ENCODE measurements around the gene EGR4. TPM values are rescaled to one million over a fixed set of nuclear protein-coding genes. Genes with fewer than 3 reads are reported as not detected.

EGR4 gene
- polyA plus RNA-seq, 1 experiment: not detected

GRCh38 chr2:73246850-73247249, 46.5 kb downstream of the EGR4 start:
- DNase-seq (ENCODE audit: low read depth, low spot score): no peak
- H3K27me3 ChIP-seq (ENCODE audit: control insufficient read depth, insufficient read depth, low read length): no peaks in the 10 kb centered on the region
- H3K4me3 ChIP-seq (ENCODE audit: low read depth, low read length): no peak overlapping the region
- H3K27ac ChIP-seq (ENCODE audit: low read depth, low read length): no peak overlapping the region
- H3K9me3 ChIP-seq (ENCODE audit: control insufficient read depth, insufficient read depth, low read length): no peaks in the 10 kb centered on the region
- CTCF ChIA-PET: interaction anchor here (1.1 kb wide), 1 partner anchor 21 kb away, joined by 5 read pairs; no protein-coding TSS in a partner anchor
- TF ChIP-seq CTCF (IDR thresholded peaks at IDR 0.05; ENCODE audit: low read depth, low read length): no peak
- POLR2A ChIA-PET: no interaction called here

- Histone ChIP-seq H3K9me3 (ENCODE audit: control insufficient read depth, insufficient read depth, low read length) (no peaks in the 10 kb centered on the region), H3K27ac (ENCODE audit: low read depth, low read length) (no peak overlapping the region), H3K27me3 (ENCODE audit: control insufficient read depth, insufficient read depth, low read length) (no peaks in the 10 kb centered on the region), H3K4me3 (ENCODE audit: low read depth, low read length) (no peak overlapping the region)
- CTCF ChIA-PET: interaction anchor here (1.5 kb wide), 1 partner anchor 17 kb away, joined by 4 read pairs; no protein-coding TSS in a partner anchor
- POLR2A ChIA-PET: interaction anchor here (3.7 kb wide), 1 partner anchor 11 kb away, joined by 14 read pairs; the partner anchor contains the start of genes CCT7 and PRADC1
- TF ChIP-seq CTCF (IDR thresholded peaks at IDR 0.05; ENCODE audit: low read depth, low read length): no peak
- no peak for DNase-seq (ENCODE audit: low read depth, low spot score)
Observed at GRCh38 chr2:73244580-73244979, 48.8 kb downstream of the EGR4 start.

- H3K27me3 ChIP-seq (ENCODE audit: control insufficient read depth, insufficient read depth, low read length): no peaks in the 10 kb centered on the region
- ChIA-PET POLR2A (interaction anchor here (3.7 kb wide), 1 partner anchor 10 kb away, joined by 14 read pairs; the partner anchor contains the start of genes CCT7 and PRADC1), CTCF (interaction anchor here (1.5 kb wide), 1 partner anchor 18 kb away, joined by 4 read pairs; no protein-coding TSS in a partner anchor)
- H3K4me3 ChIP-seq (ENCODE audit: low read depth, low read length): no peak overlapping the region
- TF ChIP-seq CTCF (IDR thresholded peaks at IDR 0.05; ENCODE audit: low read depth, low read length): no peak
- H3K9me3 ChIP-seq (ENCODE audit: control insufficient read depth, insufficient read depth, low read length): no peaks in the 10 kb centered on the region
- DNase-seq (ENCODE audit: low read depth, low spot score): no peak
- H3K27ac ChIP-seq (ENCODE audit: low read depth, low read length): no peak overlapping the region
Observed at GRCh38 chr2:73243884-73244570, 49.3 kb downstream of the EGR4 start.

Small RNA genes lying within 50 kb of the gene (small RNA-seq; reads per million reads assigned to genes)
- not detected for gene RNU6-111P (ENCODE audit: insufficient read length, low read depth)

Other genes starting within 250 kb of the EGR4 start
- 11.8 and 13.7 TPM in 2 replicates for gene SFXN5, start 221.8 kb downstream of the EGR4 start, polyA plus RNA-seq (2011; rRNA removed)
- 29.6 and 37.5 TPM in 2 replicates for gene RAB11FIP5, start 180.6 kb downstream of the EGR4 start, polyA plus RNA-seq (2011; rRNA removed)
- gene NOTO, start 91.0 kb downstream of the EGR4 start, polyA plus RNA-seq (2011; rRNA removed): not detected in 2 replicates
- gene SMYD5, start 79.3 kb downstream of the EGR4 start, polyA plus RNA-seq (2011; rRNA removed): 10.4 and 13.8 TPM in 2 replicates
- gene PRADC1, start 60.3 kb downstream of the EGR4 start, polyA plus RNA-seq (2011; rRNA removed): 11.6 and 12.0 TPM in 2 replicates
- 303 and 331 TPM in 2 replicates for gene CCT7, start 59.2 kb downstream of the EGR4 start, polyA plus RNA-seq (2011; rRNA removed)
- gene FBXO41, start 9.1 kb downstream of the EGR4 start, polyA plus RNA-seq (2011; rRNA removed): 2.5 and 2.7 TPM in 2 replicates
- gene ALMS1, start 92.3 kb upstream of the EGR4 start, polyA plus RNA-seq (2011; rRNA removed): 8.1 and 9.3 TPM in 2 replicates

Data from AG04450 (cell line).